HepG2 (cell line): ENCODE results near the gene ZMYND8. TPM values are rescaled to one million over a fixed set of nuclear protein-coding genes. Genes with fewer than 3 reads are reported as not detected.

Experiments
- CEBPG ChIP-seq: IDR thresholded peaks from 2 replicates; pipeline ENCODE4 v1.6.1; 2016
- FOSL2 ChIP-seq: sonication (generic); formaldehyde crosslinking; IDR thresholded peaks from 2 replicates; pipeline ENCODE4 v1.4.0; 2020; ENCODE audit warnings: missing genetic modification reagents
- HNRNPLL ChIP-seq: fragments of 200-400 bp; formaldehyde crosslinking; IDR thresholded peaks from 2 replicates; pipeline ENCODE4 v1.6.1; 2017; ENCODE audit warnings: mild to moderate bottlenecking, low read depth, low read length; ENCODE audit not compliant: poor library complexity, severe bottlenecking
- KAT2B ChIP-seq: fragments of 150-350 bp; IDR thresholded peaks from 2 replicates; pipeline ENCODE4 v1.6.1; 2014; ENCODE audit warnings: low read depth, low read length, borderline replicate concordance
- MBNL3 ChIP-seq: fragments of 250-450 bp; sonication (Bioruptor Pico); conservative IDR thresholded peaks from 2 replicates; pipeline ENCODE4 v1.8.0; 2022; ENCODE audit warnings: mild to moderate bottlenecking, inconsistent platforms
- NFYB ChIP-seq: sonication (generic); formaldehyde crosslinking; IDR thresholded peaks from 2 replicates; pipeline ENCODE4 v1.4.0; 2020; ENCODE audit warnings: missing genetic modification reagents
- NR2C2 ChIP-seq: sonication (generic); formaldehyde crosslinking; IDR thresholded peaks from 2 replicates; pipeline ENCODE4 v1.4.0; 2020; ENCODE audit warnings: missing genetic modification reagents, mild to moderate bottlenecking, moderate library complexity, borderline replicate concordance
- NR2F1 ChIP-seq, 2 experiments: fragments of 450-650 bp in 1 of 2; formaldehyde crosslinking in 1 of 2; IDR thresholded peaks; 2 replicates each; pipeline versions ENCODE4 v1.5.0 to v1.6.1; 2016 to 2020; ENCODE audit warnings: mild to moderate bottlenecking in 1 of 2, missing compliant biosample characterization in 1 of 2, missing genetic modification reagents in 1 of 2, moderate library complexity in 1 of 2
- RORA ChIP-seq: sonication (generic); formaldehyde crosslinking; IDR thresholded peaks from 2 replicates; pipeline ENCODE4 v1.5.0; 2020; ENCODE audit warnings: mild to moderate bottlenecking, missing genetic modification reagents, moderate library complexity
- SMAD1 ChIP-seq: sonication (generic); formaldehyde crosslinking; IDR thresholded peaks from 2 replicates; pipeline ENCODE4 v1.4.0; 2020; ENCODE audit warnings: missing genetic modification reagents, low read depth, mild to moderate bottlenecking, borderline replicate concordance
- SMC3 ChIP-seq: IDR thresholded peaks from 2 replicates; pipeline ENCODE4 v1.6.1; 2011; ENCODE audit warnings: low read length, improper control_type of control experiment
- SP5 ChIP-seq: IDR thresholded peaks from 2 replicates; pipeline ENCODE4 v1.6.1; 2016; ENCODE audit warnings: low read depth, borderline replicate concordance
- STAT5B ChIP-seq: sonication (generic); formaldehyde crosslinking; IDR thresholded peaks from 2 replicates; pipeline ENCODE4 v1.4.0; 2020; ENCODE audit warnings: missing genetic modification reagents
- ZFP36 ChIP-seq: fragments of 150-350 bp; IDR thresholded peaks from 2 replicates; pipeline ENCODE4 v1.6.1; 2018; ENCODE audit warnings: borderline replicate concordance, low read length, low read depth; ENCODE audit not compliant: partially characterized antibody
- ZFX ChIP-seq: sonication (generic); formaldehyde crosslinking; IDR thresholded peaks from 2 replicates; pipeline ENCODE4 v1.4.0; 2020; ENCODE audit warnings: mild to moderate bottlenecking, low read depth, missing genetic modification reagents, moderate library complexity
- ZNF629 ChIP-seq: sonication (generic); formaldehyde crosslinking; conservative IDR thresholded peaks from 2 replicates; pipeline ENCODE4 v1.5.0; 2020; ENCODE audit warnings: missing genetic modification reagents
- polyA plus RNA-seq, 8 experiments: library from polyadenylated mRNA; depleted of rRNA in 3 of 8; stranded (reverse) in 7 of 8; unstranded in 1 of 8; fragments of >200 nt; fragmentation: Illumina TruSeq in 4 of 8; extraction: Trizol in 4 of 8; gene quantifications; 2 replicates each; pipeline versions ENCODE4 v1.2.1 to v1.2.3, GENCODE V29; 2011 to 2016; ENCODE audit warnings: low read depth in 4 of 8, missing spikeins in 1 of 8, mixed read lengths in 1 of 8; ENCODE audit not compliant: insufficient read depth in 1 of 8
- total RNA-seq, 5 experiments: library from RNA; depleted of rRNA; stranded (reverse); fragments of >200 nt; fragmentation: Illumina TruSeq; extraction: Trizol; gene quantifications; 2 replicates each; pipeline ENCODE4 v1.2.3, GENCODE V29; 2016; ENCODE audit warnings: low read depth in 1 of 5
- TF ChIP-seq, protein P1 (sequence below): sonication (generic); formaldehyde crosslinking; IDR thresholded peaks from 2 replicates; pipeline ENCODE4 v1.5.0; 2020; ENCODE audit warnings: missing genetic modification reagents, mild to moderate bottlenecking, borderline replicate concordance
- TF ChIP-seq, protein P2 (sequence below): sonication (generic); formaldehyde crosslinking; IDR thresholded peaks from 2 replicates; pipeline ENCODE4 v1.4.0; 2020; ENCODE audit warnings: low read depth, mild to moderate bottlenecking, missing genetic modification reagents
- TF ChIP-seq, protein P3 (sequence below): sonication (generic); formaldehyde crosslinking; IDR thresholded peaks from 2 replicates; pipeline ENCODE4 v1.5.1; 2020; ENCODE audit warnings: mild to moderate bottlenecking, moderate library complexity, missing genetic modification reagents
- TF ChIP-seq, protein P4 (sequence below): sonication (generic); formaldehyde crosslinking; IDR thresholded peaks from 2 replicates; pipeline ENCODE4 v1.8.1; 2023; ENCODE audit warnings: missing genetic modification reagents, mild to moderate bottlenecking, borderline replicate concordance
- TF ChIP-seq, protein P5 (sequence below): sonication (generic); formaldehyde crosslinking; IDR thresholded peaks from 2 replicates; pipeline ENCODE4 v1.9.0; 2022; ENCODE audit warnings: low read depth, missing genetic modification reagents

ZMYND8 gene
- total and polyA plus RNA-seq, 2 of the 13 experiments (the other 11 are each of a cell fraction or from before 2014, with no cell fraction given): 53.9 to 84.7 TPM

DNA sequence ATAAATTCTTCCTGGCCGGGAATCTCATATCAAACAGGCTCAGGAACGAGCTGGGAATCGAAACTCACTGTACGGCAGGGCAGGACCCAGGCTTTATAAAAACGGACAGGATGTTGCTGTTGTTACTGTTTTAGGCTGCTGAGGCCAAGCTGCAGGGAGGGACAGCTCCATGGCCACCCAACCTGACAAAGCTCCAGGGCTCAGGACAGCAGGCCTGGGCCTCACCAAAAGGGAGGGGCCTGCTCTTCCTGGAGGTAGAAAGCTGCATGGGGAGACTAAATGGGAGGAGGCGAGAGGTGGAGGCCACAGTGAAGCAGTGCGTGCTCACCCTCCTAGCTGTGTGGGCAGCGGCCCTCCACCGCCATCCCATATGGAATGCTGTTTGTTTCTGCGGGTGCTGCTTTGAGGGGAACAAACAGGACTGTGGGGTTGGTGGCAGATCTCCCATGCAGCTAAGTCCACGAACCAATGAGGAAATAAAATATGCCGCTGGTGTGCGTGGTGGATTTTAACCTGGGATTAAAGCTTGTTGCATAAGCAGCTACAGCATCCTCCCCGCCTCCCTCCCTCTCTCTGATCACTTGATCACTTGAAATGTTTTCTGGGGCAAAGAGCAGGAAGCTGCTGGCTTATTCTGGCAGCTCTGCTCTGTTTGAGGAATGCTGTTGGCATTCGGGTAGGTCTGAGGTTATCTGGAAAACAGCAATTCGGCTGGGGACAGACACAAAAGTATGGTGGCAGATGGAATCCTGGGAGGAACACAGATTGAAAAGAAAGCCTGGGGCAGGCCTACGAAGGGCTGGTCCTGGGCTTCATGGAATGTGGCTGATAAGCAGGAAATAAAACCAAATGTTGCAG, 2.4 kb upstream of the ZMYND8 start (continued):
- TF ChIP-seq NR2F1 (CRISPR knock-in tag; IDR thresholded peaks at IDR 0.05) (peak; percentile 76 to 86; a peak in 3 of 4 replicates), RORA (CRISPR knock-in tag) (no peak), CEBPG (CRISPR knock-in tag) (peak; percentile 94), NFYB (no peak; the same call in 1 of the 2 replicates), NR2C2 (peak; percentile 75), MBNL3 (0 out of 2 replicates have a peak, but pooled peaks have one; percentile 41), KAT2B (no peak), ZFP36 (no peak), SMAD1 (CRISPR knock-in tag) (peak; percentile 38; the same call in 1 of the 2 replicates), HNRNPLL (peak; percentile 61), ZFX (CRISPR knock-in tag) (peak; percentile 100), STAT5B (CRISPR knock-in tag) (peak; percentile 78; the same call in 1 of the 2 replicates), SP5 (CRISPR knock-in tag) (peak; percentile 91), ZNF629 (CRISPR knock-in tag) (peak; percentile 68), SMC3 (peak; percentile 39), FOSL2 (CRISPR knock-in tag) (peak; percentile 69)
- TF ChIP-seq, protein P1, sequence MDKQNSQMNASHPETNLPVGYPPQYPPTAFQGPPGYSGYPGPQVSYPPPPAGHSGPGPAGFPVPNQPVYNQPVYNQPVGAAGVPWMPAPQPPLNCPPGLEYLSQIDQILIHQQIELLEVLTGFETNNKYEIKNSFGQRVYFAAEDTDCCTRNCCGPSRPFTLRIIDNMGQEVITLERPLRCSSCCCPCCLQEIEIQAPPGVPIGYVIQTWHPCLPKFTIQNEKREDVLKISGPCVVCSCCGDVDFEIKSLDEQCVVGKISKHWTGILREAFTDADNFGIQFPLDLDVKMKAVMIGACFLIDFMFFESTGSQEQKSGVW: no peak
- TF ChIP-seq, protein P2, sequence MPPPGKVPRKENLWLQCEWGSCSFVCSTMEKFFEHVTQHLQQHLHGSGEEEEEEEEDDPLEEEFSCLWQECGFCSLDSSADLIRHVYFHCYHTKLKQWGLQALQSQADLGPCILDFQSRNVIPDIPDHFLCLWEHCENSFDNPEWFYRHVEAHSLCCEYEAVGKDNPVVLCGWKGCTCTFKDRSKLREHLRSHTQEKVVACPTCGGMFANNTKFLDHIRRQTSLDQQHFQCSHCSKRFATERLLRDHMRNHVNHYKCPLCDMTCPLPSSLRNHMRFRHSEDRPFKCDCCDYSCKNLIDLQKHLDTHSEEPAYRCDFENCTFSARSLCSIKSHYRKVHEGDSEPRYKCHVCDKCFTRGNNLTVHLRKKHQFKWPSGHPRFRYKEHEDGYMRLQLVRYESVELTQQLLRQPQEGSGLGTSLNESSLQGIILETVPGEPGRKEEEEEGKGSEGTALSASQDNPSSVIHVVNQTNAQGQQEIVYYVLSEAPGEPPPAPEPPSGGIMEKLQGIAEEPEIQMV (CRISPR knock-in tag): peak; percentile 59; the same call in 1 of the 2 replicates
- TF ChIP-seq, protein P3, sequence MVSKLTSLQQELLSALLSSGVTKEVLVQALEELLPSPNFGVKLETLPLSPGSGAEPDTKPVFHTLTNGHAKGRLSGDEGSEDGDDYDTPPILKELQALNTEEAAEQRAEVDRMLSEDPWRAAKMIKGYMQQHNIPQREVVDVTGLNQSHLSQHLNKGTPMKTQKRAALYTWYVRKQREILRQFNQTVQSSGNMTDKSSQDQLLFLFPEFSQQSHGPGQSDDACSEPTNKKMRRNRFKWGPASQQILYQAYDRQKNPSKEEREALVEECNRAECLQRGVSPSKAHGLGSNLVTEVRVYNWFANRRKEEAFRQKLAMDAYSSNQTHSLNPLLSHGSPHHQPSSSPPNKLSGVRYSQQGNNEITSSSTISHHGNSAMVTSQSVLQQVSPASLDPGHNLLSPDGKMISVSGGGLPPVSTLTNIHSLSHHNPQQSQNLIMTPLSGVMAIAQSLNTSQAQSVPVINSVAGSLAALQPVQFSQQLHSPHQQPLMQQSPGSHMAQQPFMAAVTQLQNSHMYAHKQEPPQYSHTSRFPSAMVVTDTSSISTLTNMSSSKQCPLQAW (CRISPR knock-in tag): peak; percentile 95
- TF ChIP-seq, protein P4, sequence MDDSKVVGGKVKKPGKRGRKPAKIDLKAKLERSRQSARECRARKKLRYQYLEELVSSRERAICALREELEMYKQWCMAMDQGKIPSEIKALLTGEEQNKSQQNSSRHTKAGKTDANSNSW (CRISPR knock-in tag): peak; percentile 64
- TF ChIP-seq, protein P5, sequence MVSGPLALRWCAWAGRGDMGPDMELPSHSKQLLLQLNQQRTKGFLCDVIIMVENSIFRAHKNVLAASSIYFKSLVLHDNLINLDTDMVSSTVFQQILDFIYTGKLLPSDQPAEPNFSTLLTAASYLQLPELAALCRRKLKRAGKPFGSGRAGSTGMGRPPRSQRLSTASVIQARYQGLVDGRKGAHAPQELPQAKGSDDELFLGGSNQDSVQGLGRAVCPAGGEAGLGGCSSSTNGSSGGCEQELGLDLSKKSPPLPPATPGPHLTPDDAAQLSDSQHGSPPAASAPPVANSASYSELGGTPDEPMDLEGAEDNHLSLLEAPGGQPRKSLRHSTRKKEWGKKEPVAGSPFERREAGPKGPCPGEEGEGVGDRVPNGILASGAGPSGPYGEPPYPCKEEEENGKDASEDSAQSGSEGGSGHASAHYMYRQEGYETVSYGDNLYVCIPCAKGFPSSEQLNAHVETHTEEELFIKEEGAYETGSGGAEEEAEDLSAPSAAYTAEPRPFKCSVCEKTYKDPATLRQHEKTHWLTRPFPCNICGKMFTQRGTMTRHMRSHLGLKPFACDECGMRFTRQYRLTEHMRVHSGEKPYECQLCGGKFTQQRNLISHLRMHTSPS (CRISPR knock-in tag): peak; percentile 93
